ENCODE data around the gene CASK. TPM values are rescaled to one million over a fixed set of nuclear protein-coding genes. Genes with fewer than 3 reads are reported as not detected.

The CASK gene
- total and polyA plus RNA-seq, 10 donors = 4.7 to 63.7 (median 42.8) TPM

DNA sequence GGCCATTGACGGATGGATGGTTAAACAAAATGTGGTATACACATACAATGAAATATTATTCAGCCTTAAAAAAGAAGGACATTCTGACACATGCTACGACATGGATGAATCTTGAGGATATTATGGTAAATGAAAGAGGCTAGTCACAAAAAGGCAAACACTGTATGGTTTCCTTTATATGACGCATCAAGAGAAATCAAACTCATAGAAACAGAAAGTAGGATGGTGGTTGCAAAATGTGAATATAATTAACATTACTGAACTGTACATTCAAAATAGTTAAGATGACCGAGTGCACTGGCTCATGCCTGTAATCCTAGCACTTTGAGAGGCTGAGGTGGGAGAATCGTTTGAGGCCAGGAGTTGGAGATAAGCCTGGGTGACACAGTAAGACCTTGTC is 9.5 kb upstream of the CASK start:
- Histone ChIP-seq H3K36me3 (no peaks in the 10 kb centered on the region), H3K4me3 (no peak overlapping the region), H3K9me3 (peaks cover 0 to 4% (median 0%) of the 10 kb centered on the region in 8 donors), H3K27me3 (replicated peaks in 1 of 7) (no peaks in the 10 kb centered on the region), H3K27ac (peak overlapping the region in 1 of 8 donors; percentile 4), H3K4me1 (no peaks in the 10 kb centered on the region)
- DNase-seq = no peak
- WGBS, 5 donors = 77 to 90% (median 83%) methylated on average over 5 of the region's 5 CpGs
- intact Hi-C loops (cut with DNase I; ENCODE audit: low total_unique reads) = no loop called here
- TF ChIP-seq POLR2AphosphoS5 (IDR thresholded peaks at IDR 0.05) (no peak), POLR2A (IDR thresholded peaks at IDR 0.05) (no peak)
- TF ChIP-seq, protein P1, sequence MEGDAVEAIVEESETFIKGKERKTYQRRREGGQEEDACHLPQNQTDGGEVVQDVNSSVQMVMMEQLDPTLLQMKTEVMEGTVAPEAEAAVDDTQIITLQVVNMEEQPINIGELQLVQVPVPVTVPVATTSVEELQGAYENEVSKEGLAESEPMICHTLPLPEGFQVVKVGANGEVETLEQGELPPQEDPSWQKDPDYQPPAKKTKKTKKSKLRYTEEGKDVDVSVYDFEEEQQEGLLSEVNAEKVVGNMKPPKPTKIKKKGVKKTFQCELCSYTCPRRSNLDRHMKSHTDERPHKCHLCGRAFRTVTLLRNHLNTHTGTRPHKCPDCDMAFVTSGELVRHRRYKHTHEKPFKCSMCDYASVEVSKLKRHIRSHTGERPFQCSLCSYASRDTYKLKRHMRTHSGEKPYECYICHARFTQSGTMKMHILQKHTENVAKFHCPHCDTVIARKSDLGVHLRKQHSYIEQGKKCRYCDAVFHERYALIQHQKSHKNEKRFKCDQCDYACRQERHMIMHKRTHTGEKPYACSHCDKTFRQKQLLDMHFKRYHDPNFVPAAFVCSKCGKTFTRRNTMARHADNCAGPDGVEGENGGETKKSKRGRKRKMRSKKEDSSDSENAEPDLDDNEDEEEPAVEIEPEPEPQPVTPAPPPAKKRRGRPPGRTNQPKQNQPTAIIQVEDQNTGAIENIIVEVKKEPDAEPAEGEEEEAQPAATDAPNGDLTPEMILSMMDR (IDR thresholded peaks at IDR 0.05 in 8 of 11, conservative IDR thresholded peaks at IDR 0.05 in 3 of 11) = no peak

DNA sequence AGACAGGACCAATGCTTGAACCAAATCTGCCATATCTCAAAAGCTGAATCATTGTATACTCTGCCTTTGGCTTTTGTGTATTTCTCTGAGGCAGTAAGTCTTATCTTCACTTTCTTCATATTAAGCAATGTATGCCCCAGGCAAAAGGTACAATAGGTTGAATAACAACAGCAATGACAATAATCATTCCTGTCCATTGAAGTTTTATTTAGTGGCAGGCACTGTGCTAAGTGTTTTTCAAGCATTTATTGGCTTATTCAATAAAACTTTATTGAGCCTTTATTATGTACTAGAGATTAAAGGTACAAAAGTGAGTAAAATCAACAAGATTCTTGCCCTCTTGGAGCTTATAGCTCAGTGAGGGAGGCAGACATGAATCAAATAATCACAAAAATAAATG is 8.2 kb upstream of the CASK start:
- TF ChIP-seq, protein P1 (IDR thresholded peaks at IDR 0.05 in 8 of 11, conservative IDR thresholded peaks at IDR 0.05 in 3 of 11) = no peak
- TF ChIP-seq POLR2A (IDR thresholded peaks at IDR 0.05) (no peak), POLR2AphosphoS5 (IDR thresholded peaks at IDR 0.05) (no peak)
- H3K9me3 ChIP-seq = peaks cover 0 to 4% (median 0%) of the 10 kb centered on the region in 8 donors
- intact Hi-C loops (cut with DNase I; ENCODE audit: low total_unique reads) = no loop called here

DNA sequence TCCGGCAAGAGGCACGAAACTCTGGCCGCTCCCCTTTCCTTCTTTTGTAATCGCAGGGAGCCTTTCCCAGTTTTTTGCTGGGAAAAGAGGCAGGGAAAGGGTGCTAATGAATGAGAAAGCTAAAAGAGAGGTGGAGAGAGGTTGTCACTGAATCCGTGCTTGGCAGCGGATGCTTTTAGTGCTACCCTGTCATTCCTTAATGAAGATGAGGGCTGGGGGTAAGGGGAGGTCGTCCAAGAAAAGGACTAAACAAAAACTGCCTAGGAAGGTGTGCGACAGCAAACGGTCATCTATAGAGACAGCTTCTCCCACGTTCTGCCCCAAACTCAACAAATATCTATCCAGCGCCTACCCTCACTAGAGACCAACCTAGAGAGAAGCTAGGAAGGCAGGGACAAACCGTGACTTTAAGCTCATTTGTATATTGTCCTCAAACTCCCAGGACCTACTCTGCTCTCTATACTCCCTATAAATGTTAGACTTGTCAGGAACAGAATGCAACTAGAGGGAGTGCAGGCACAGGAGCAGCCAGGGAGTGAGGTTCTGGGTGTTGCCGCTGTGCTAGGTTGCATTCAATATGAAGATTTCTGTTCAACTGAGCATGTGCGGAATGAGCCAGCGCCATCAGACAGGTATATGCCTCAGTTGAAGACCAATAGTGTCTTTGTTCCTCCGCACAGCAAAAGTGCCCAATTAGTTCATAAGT is 777 bp upstream of the CASK start:
- no peak for TF ChIP-seq POLR2A (IDR thresholded peaks at IDR 0.05)
- no peak for TF ChIP-seq POLR2AphosphoS5 (IDR thresholded peaks at IDR 0.05)
- TF ChIP-seq, protein P1 (IDR thresholded peaks at IDR 0.05 in 8 of 11, conservative IDR thresholded peaks at IDR 0.05 in 3 of 11) = no peak
- Histone ChIP-seq H3K36me3 (no peaks in the 10 kb centered on the region), H3K4me1 (peaks cover 0 to 29% (median 7%) of the 10 kb centered on the region in 6 donors), H3K4me3 (peak overlapping the region; percentile 43 to 79 (median 56)), H3K9me3 (no peaks in the 10 kb centered on the region), H3K27ac (peak overlapping the region; percentile 39 to 88 (median 83)), H3K27me3 (replicated peaks in 1 of 7) (no peaks in the 10 kb centered on the region)
- DNase-seq = peak; percentile 51
- intact Hi-C loops (cut with DNase I; ENCODE audit: low total_unique reads) = no loop called here
- WGBS, 5 donors = 1 to 36% (median 9%) methylated on average over 12 to 16 of the region's 16 CpGs

More for the DNA sequence above, 8.2 kb upstream of the CASK start:
- Histone ChIP-seq H3K27ac (no peak overlapping the region), H3K4me3 (no peak overlapping the region), H3K36me3 (no peaks in the 10 kb centered on the region), H3K27me3 (replicated peaks in 1 of 7) (no peaks in the 10 kb centered on the region), H3K4me1 (no peaks in the 10 kb centered on the region)
- DNase-seq = no peak

DNA sequence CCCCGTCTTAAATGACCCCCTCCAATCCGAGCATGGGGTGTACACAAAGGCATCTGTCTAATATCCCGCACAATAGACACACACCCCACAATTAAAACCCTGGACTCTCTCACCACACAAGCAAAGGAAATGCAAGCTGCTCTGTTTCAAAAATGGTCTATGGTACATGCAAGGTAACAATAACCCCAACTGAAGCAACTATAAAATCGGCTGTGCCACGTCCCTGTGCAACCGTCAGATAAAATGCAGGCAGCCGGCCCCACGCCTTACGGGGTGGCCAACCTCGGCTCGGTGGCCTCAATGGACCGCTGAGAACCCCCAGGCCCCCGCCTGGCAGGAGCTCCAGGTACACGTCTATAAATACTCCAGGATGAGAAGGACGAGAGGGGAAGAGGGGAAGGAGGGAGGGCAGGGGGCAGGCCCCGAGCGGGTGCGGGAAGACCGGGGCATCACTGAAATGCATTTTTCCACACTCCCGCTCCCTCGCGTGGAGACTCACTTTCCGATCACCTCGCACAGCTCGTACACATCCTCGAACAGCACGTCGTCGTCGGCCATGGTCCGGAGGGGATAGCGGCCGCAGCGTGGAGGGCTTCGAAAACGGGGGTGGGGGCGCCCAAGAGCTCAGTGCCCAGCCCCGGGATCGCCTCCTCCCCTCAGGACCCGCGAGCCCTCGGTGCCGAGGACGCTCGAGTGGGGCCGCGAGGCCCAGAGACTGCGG is 763 bp downstream of the CASK start:
- no peak for TF ChIP-seq POLR2A (IDR thresholded peaks at IDR 0.05)
- TF ChIP-seq, protein P1 (IDR thresholded peaks at IDR 0.05 in 8 of 11, conservative IDR thresholded peaks at IDR 0.05 in 3 of 11) = peak in 1 of 11 experiments; percentile 10
- Histone ChIP-seq H3K27ac (peak overlapping the region in 7 of 8 donors; percentile 19 to 88 (median 84)), H3K9me3 (no peaks in the 10 kb centered on the region), H3K36me3 (no peaks in the 10 kb centered on the region), H3K27me3 (replicated peaks in 1 of 7) (no peaks in the 10 kb centered on the region), H3K4me3 (peak overlapping the region; percentile 41 to 79 (median 54)), H3K4me1 (peaks cover 0 to 36% (median 9%) of the 10 kb centered on the region in 6 donors)
- 0 to 34% (median 1%) methylated on average over 9 to 48 of the region's 48 CpGs for WGBS, 5 donors
- peak; percentile 86 for DNase-seq
- intact Hi-C loops (cut with DNase I; ENCODE audit: low total_unique reads) = no loop called here
